ENCODE results near the gene DDIAS.

DNA sequence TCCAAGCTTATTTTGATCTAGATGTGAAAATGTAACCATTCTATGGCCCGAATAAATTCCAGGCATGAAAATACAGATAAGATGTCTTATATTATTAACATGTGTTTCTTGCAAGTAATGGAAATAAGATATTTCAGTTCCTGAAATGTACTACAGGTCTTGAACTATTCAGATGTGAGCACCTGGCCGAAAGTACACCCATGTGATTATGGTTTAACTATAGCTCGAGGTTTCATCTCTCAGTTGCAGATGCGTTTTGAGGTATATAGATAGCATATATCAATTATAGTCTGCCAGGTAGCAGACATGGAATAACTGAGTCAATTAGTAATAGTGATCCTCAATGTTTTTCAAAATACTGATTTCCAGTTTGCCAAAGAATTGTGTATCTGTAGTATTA lies 68.3 kb downstream of the DDIAS start:
- TF ChIP-seq, protein P1, sequence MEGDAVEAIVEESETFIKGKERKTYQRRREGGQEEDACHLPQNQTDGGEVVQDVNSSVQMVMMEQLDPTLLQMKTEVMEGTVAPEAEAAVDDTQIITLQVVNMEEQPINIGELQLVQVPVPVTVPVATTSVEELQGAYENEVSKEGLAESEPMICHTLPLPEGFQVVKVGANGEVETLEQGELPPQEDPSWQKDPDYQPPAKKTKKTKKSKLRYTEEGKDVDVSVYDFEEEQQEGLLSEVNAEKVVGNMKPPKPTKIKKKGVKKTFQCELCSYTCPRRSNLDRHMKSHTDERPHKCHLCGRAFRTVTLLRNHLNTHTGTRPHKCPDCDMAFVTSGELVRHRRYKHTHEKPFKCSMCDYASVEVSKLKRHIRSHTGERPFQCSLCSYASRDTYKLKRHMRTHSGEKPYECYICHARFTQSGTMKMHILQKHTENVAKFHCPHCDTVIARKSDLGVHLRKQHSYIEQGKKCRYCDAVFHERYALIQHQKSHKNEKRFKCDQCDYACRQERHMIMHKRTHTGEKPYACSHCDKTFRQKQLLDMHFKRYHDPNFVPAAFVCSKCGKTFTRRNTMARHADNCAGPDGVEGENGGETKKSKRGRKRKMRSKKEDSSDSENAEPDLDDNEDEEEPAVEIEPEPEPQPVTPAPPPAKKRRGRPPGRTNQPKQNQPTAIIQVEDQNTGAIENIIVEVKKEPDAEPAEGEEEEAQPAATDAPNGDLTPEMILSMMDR (IDR thresholded peaks at IDR 0.05), result no peak
- no peak for TF ChIP-seq POLR2A (IDR thresholded peaks at IDR 0.05)
